A673 (cell line): ENCODE measurements around the gene BCAS4. TPM values are rescaled to one million over a fixed set of nuclear protein-coding genes. Genes with fewer than 3 reads are reported as not detected.

Source experiments
- BruUV-seq: library from RNA; stranded (reverse); fragments of 400-500 nt; replicated peaks from 2 replicates; lab custom pipeline; 2021; lab: Mats Ljungman, UMichigan
- CTCF ChIA-PET: fragments of 300-600 bp; sonication (Branson Sonifier 250); formaldehyde crosslinking; loops from one replicate; lab custom pipeline; 2022; ENCODE audit warnings: antibody characterized with exemption; lab: Charles Lee
- POLR2A ChIA-PET: fragments of 300-600 bp; sonication (Branson Sonifier 250); formaldehyde crosslinking; loops from one replicate; lab custom pipeline; 2022; ENCODE audit warnings: antibody characterized with exemption; ENCODE audit not compliant: low non-redundant PET; lab: Charles Lee
- DNase-seq: peaks from one replicate; pipeline ENCODE4 v3.0.0-alpha.2; 2015; ENCODE audit warnings: low spot score
- H3K27ac ChIP-seq: fragments of 200-600 bp; sonication (generic); 2 replicates; pipeline ENCODE4 v1.5.1; 2016; ENCODE audit warnings: mixed run types, low read depth, mild to moderate bottlenecking, mixed read lengths, antibody characterized with exemption, low read length; ENCODE audit not compliant: poor library complexity, severe bottlenecking
- H3K27me3 ChIP-seq: fragments of 200-600 bp; sonication (generic); replicated peaks from 2 replicates; pipeline ENCODE4 v1.6.1; 2017; ENCODE audit warnings: mixed run types, low read depth, mild to moderate bottlenecking, mixed read lengths, antibody characterized with exemption, low read length; ENCODE audit not compliant: insufficient read depth, poor library complexity
- H3K36me3 ChIP-seq: fragments of 200-600 bp; sonication (generic); 2 replicates; pipeline ENCODE4 v1.6.1; 2016; ENCODE audit warnings: mixed run types, mild to moderate bottlenecking, mixed read lengths, antibody characterized with exemption, low read length; ENCODE audit not compliant: insufficient read depth, poor library complexity, severe bottlenecking
- H3K4me1 ChIP-seq: fragments of 200-600 bp; sonication (generic); 2 replicates; pipeline ENCODE4 v1.6.1; 2017; ENCODE audit warnings: mixed run types, mild to moderate bottlenecking, mixed read lengths, antibody characterized with exemption, low read length; ENCODE audit not compliant: insufficient read depth, poor library complexity, severe bottlenecking
- H3K4me3 ChIP-seq: fragments of 200-600 bp; sonication (generic); 2 replicates; pipeline ENCODE4 v1.5.1; 2016; ENCODE audit warnings: low read depth, mixed run types, mild to moderate bottlenecking, mixed read lengths, low read length; ENCODE audit not compliant: poor library complexity, severe bottlenecking
- H3K9me3 ChIP-seq: fragments of 200-600 bp; sonication (generic); 2 replicates; pipeline ENCODE4 v1.6.1; 2016; ENCODE audit warnings: mixed run types, low read depth, mild to moderate bottlenecking, mixed read lengths, antibody characterized with exemption, low read length; ENCODE audit not compliant: poor library complexity, severe bottlenecking
- CTCF ChIP-seq: fragments of 300-800, 200-600 bp; sonication (generic); conservative IDR thresholded peaks from 2 replicates; pipeline ENCODE4 v1.5.1; 2017; ENCODE audit warnings: low read depth, mild to moderate bottlenecking, antibody characterized with exemption, low read length, moderate library complexity, mixed read lengths
- EZH2 ChIP-seq: fragments of 200-600 bp; sonication (generic); IDR thresholded peaks from 2 replicates; pipeline ENCODE4 v1.6.1; 2017; ENCODE audit warnings: borderline replicate concordance, low read depth, mild to moderate bottlenecking, mixed read lengths, antibody characterized with exemption, low read length; ENCODE audit not compliant: poor library complexity, severe bottlenecking
- intact Hi-C: fragments of 100-400 bp; cut with micrococcal nuclease; formaldehyde crosslinking; loops from one replicate; pipeline ENCODE4 v1.10.0; 2022; ENCODE audit not compliant: unreplicated experiment
- total RNA-seq: library from RNA; stranded (reverse); gene quantifications from 2 replicates; pipeline ENCODE4 v1.2.3, GENCODE V29; 2021

The BCAS4 gene
- total RNA-seq, 1 experiment from 2014 or later = 28.4 TPM

DNA sequence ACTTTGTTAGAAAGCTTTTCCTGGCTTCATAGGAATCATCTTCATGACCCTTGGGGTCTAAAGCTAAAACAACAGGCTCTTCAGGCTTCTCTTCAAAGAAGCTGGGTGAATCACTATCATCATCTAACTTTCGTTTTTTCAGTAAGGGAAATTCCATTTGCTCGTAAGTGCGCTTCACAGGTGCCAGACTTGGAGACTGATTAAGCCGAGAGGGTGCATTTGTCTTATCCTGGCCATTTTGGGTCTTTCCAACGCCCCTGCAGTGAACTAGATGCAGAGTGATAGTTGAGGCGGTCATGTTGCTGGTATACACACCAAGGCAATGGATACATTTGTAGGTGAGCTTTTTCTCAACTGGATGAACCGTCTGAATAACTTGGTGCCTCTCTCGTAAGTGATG lies 97.5 kb downstream of the BCAS4 start:
- H3K36me3 ChIP-seq = peaks cover 78% of the 10 kb centered on the region
- H3K27ac ChIP-seq = no peak overlapping the region
- H3K9me3 ChIP-seq = no peaks in the 10 kb centered on the region
- POLR2A ChIA-PET = no interaction called here
- no TSS peak for BruUV-seq
- CTCF ChIA-PET = no interaction called here
- peaks cover 3% of the 10 kb centered on the region for H3K4me1 ChIP-seq
- TF ChIP-seq EZH2 (no peak), CTCF (no peak)
- DNase-seq = no peak
- intact Hi-C loops = no loop called here
- H3K27me3 ChIP-seq = no peaks in the 10 kb centered on the region
- no peak overlapping the region for H3K4me3 ChIP-seq

DNA sequence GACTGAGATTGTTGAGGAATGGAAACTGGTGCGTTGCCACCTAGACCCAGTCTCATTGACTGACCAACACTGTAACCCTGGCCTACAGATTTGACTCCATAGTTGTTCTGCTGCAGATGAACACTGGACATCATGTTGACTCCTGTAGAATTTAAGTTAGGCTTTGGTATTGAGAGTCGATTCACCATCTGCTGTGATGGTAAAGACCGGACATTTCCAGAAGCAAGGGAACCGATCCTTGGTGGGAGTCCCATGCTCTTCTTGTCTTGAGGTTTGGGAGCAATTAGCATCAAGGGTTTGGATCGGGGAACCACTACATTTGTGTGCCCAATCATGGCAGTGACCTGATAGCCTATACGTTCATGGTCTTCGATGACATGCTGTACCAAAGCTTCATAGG lies 98.8 kb downstream of the BCAS4 start:
- intact Hi-C loops = no loop called here
- CTCF ChIA-PET = no interaction called here
- Histone ChIP-seq H3K27me3 (no peaks in the 10 kb centered on the region), H3K4me1 (peaks cover 15% of the 10 kb centered on the region), H3K4me3 (no peak overlapping the region), H3K36me3 (peaks cover 83% of the 10 kb centered on the region), H3K9me3 (no peaks in the 10 kb centered on the region), H3K27ac (no peak overlapping the region)
- no peak for TF ChIP-seq EZH2
- no peak for TF ChIP-seq CTCF
- DNase-seq = no peak
- BruUV-seq = no TSS peak
- POLR2A ChIA-PET = no interaction called here

DNA sequence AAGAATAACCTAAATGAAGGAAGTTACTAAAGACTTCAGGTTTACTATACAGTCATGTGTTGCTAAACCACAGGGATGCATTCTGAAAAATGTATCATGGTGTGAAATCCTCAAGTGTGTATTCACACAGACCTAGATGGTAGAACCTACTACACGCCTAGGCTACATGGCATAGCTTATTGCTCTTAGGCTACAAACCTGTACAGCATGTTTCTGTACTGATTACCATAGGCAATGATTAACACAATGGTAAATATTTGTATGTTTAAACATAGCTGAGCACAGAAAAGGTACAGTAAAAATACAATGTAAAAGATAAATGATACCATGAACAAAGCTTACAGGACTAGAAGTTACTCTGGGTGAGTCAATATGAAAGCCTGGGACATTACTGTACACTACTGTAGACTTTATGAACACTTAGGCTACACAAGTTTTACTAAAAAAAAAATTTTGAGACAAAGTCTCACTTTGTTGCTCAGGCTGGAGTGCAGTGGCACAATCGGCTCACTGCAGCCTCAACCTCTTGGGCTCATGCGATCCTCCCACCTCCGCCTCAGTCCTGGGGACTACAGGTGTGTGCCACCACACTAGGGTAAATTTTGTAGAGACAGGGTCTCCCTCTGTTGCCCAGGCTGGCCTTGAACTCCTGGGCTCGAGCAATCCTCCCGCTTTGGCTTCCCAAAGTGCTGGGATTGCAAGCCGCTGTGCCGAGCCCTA lies 100.4 kb downstream of the BCAS4 start:
- no peaks in the 10 kb centered on the region for H3K27me3 ChIP-seq
- H3K4me1 ChIP-seq = peaks cover 23% of the 10 kb centered on the region
- no peak for DNase-seq
- ChIA-PET POLR2A (no interaction called here), CTCF (no interaction called here)
- BruUV-seq = no TSS peak
- H3K9me3 ChIP-seq = no peaks in the 10 kb centered on the region
- peaks cover 86% of the 10 kb centered on the region for H3K36me3 ChIP-seq
- TF ChIP-seq CTCF = no peak
- no peak for TF ChIP-seq EZH2
- intact Hi-C loops = no loop called here
- H3K4me3 ChIP-seq = no peak overlapping the region
- no peak overlapping the region for H3K27ac ChIP-seq
